Panc1 (cell line): ENCODE data around the gene KCNK15. TPM values are rescaled to one million over a fixed set of nuclear protein-coding genes. Genes with fewer than 3 reads are reported as not detected.

Experiments used
- ATAC-seq: fragments of 200-7000 bp; cut with Tn5 transposase; 2 replicates; pipeline ENCODE4 v1.9.1; 2020; ENCODE audit warnings: mild to moderate bottlenecking, moderate library complexity
- BruUV-seq: library from RNA; stranded (reverse); fragments of 400-500 nt; replicated peaks from 2 replicates; lab custom pipeline; 2021; lab: Mats Ljungman, UMichigan
- CTCF ChIA-PET: fragments of 300-600 bp; sonication (Branson Sonifier 250); formaldehyde crosslinking; loops from one replicate; lab custom pipeline; 2022; ENCODE audit warnings: antibody characterized with exemption; lab: Charles Lee
- POLR2A ChIA-PET: fragments of 300-600 bp; sonication (Branson Sonifier 250); formaldehyde crosslinking; loops from one replicate; lab custom pipeline; 2022; ENCODE audit warnings: antibody characterized with exemption; lab: Charles Lee
- DNase-seq: peaks from one replicate; pipeline ENCODE4 v3.0.0-alpha.2; 2010; ENCODE audit warnings: low read depth, low spot score
- H3K27ac ChIP-seq: 2 replicates; pipeline ENCODE4 v1.5.1; 2011; ENCODE audit warnings: mild to moderate bottlenecking, low read length, inconsistent platforms
- H3K27me3 ChIP-seq: fragments of 200-500 bp; sonication (Bioruptor generic); 2 replicates; pipeline ENCODE4 v1.6.0; 2014; ENCODE audit warnings: low read length, inconsistent platforms; ENCODE audit not compliant: control insufficient read depth, insufficient read depth
- H3K36me3 ChIP-seq: fragments of 200-500 bp; sonication (Bioruptor generic); 2 replicates; pipeline ENCODE4 v1.5.1; 2014; ENCODE audit warnings: inconsistent platforms, mild to moderate bottlenecking, low read length, moderate library complexity; ENCODE audit not compliant: control insufficient read depth, insufficient read depth
- H3K4me1 ChIP-seq: 2 replicates; pipeline ENCODE4 v1.5.1; 2011; ENCODE audit warnings: inconsistent platforms, mild to moderate bottlenecking, low read length, moderate library complexity; ENCODE audit not compliant: control insufficient read depth, insufficient read depth
- H3K4me3 ChIP-seq, 2 experiments: 2 replicates each; pipeline ENCODE4 v1.5.1; 2011 to 2012; ENCODE audit warnings: low read depth in 2 of 2, low read length in 2 of 2, mild to moderate bottlenecking in 2 of 2, inconsistent platforms in 1 of 2, moderate library complexity in 1 of 2
- H3K9me3 ChIP-seq: fragments of 200-500 bp; sonication (Bioruptor generic); 2 replicates; pipeline ENCODE4 v1.5.1; 2014; ENCODE audit warnings: low read depth, mild to moderate bottlenecking, inconsistent platforms, low read length, moderate library complexity; ENCODE audit not compliant: control insufficient read depth, insufficient read depth
- CTCF ChIP-seq: fragments of 450-650 bp; IDR thresholded peaks from 2 replicates; pipeline ENCODE4 v1.5.1; 2017; ENCODE audit warnings: mild to moderate bottlenecking
- POLR2AphosphoS5 ChIP-seq: IDR thresholded peaks from 2 replicates; pipeline ENCODE4 v1.6.1; 2012; ENCODE audit warnings: mild to moderate bottlenecking, low read depth, low read length, moderate library complexity
- REST ChIP-seq, 2 experiments: IDR thresholded peaks; 2 replicates each; pipeline ENCODE4 v1.6.1; 2011 to 2012; ENCODE audit warnings: low read depth in 2 of 2, control low read depth in 1 of 2, low read length in 1 of 2, mild to moderate bottlenecking in 1 of 2, moderate library complexity in 1 of 2; ENCODE audit not compliant: insufficient read depth in 1 of 2
- SIN3A ChIP-seq: IDR thresholded peaks from 2 replicates; pipeline ENCODE4 v1.6.1; 2012; ENCODE audit warnings: low read depth, mild to moderate bottlenecking, low read length, moderate library complexity, borderline replicate concordance; ENCODE audit not compliant: insufficient read depth
- TCF7L2 ChIP-seq: IDR thresholded peaks from 2 replicates; pipeline ENCODE4 v1.6.1; 2011; ENCODE audit warnings: mild to moderate bottlenecking, low read depth, low read length, inconsistent platforms
- in situ Hi-C: cut with HindIII; loops from 2 replicates; pipeline ENCODE4 v1.10.0; 2016; ENCODE audit warnings: low sequenced_read_pairs, low pct_unique_long_range_greater_than_20kb
- intact Hi-C: fragments of 100-400 bp; cut with micrococcal nuclease; formaldehyde crosslinking; loops from one replicate; pipeline ENCODE4 v1.10.0; 2022; ENCODE audit not compliant: unreplicated experiment
- total RNA-seq: library from RNA; stranded (reverse); gene quantifications from one replicate; pipeline ENCODE4 v1.2.1, GENCODE V29; 2021; ENCODE audit not compliant: unreplicated experiment

The KCNK15 gene
- total RNA-seq, 1 experiment from 2014 or later, result 7.4 TPM

- Histone ChIP-seq H3K27ac (no peak overlapping the region), H3K4me1 (no peaks in the 10 kb centered on the region), H3K36me3 (no peaks in the 10 kb centered on the region), H3K9me3 (no peaks in the 10 kb centered on the region), H3K4me3 (no peak overlapping the region), H3K27me3 (no peaks in the 10 kb centered on the region)
- ATAC-seq, result no peak
- ChIA-PET POLR2A (no interaction called here), CTCF (no interaction called here)
- BruUV-seq, result no TSS peak
- no peak for TF ChIP-seq CTCF
- no peak for TF ChIP-seq SIN3A
- TF ChIP-seq POLR2AphosphoS5, result no peak
- TF ChIP-seq REST (IDR thresholded peaks at IDR 0.05; ENCODE audit: insufficient read depth in 1 of 2, low read depth in 2 of 2, low read length in 1 of 2), result no peak
- TF ChIP-seq TCF7L2, result no peak
- in situ Hi-C loops (no loop called here), intact Hi-C loops (no loop called here)
- DNase-seq, result no peak
Observed at GRCh38 chr20:44756956-44757355, 11.3 kb downstream of the KCNK15 start.

- BruUV-seq, result no TSS peak
- intact Hi-C loops (no loop called here), in situ Hi-C loops (no loop called here)
- Histone ChIP-seq H3K27me3 (no peaks in the 10 kb centered on the region), H3K27ac (no peak overlapping the region), H3K9me3 (no peaks in the 10 kb centered on the region), H3K4me3 (no peak overlapping the region), H3K4me1 (no peaks in the 10 kb centered on the region), H3K36me3 (no peaks in the 10 kb centered on the region)
- CTCF ChIA-PET, result no interaction called here
- POLR2A ChIA-PET, result no interaction called here
- ATAC-seq, result no peak
- TF ChIP-seq CTCF (no peak), SIN3A (no peak), TCF7L2 (no peak)
- DNase-seq, result no peak
Observed at GRCh38 chr20:44758247-44759101, 12.8 kb downstream of the KCNK15 start.
